A673 (cell line): ENCODE results near the gene CCDC9B. TPM values are rescaled to one million over a fixed set of nuclear protein-coding genes. Genes with fewer than 3 reads are reported as not detected.

ENCODE experiments used
- BruUV-seq: library from RNA; stranded (reverse); fragments of 400-500 nt; replicated peaks from 2 replicates; lab custom pipeline; 2021; lab: Mats Ljungman, UMichigan
- CTCF ChIA-PET: fragments of 300-600 bp; sonication (Branson Sonifier 250); formaldehyde crosslinking; loops from one replicate; lab custom pipeline; 2022; ENCODE audit warnings: antibody characterized with exemption; lab: Charles Lee
- POLR2A ChIA-PET: fragments of 300-600 bp; sonication (Branson Sonifier 250); formaldehyde crosslinking; loops from one replicate; lab custom pipeline; 2022; ENCODE audit warnings: antibody characterized with exemption; ENCODE audit not compliant: low non-redundant PET; lab: Charles Lee
- DNase-seq: peaks from one replicate; pipeline ENCODE4 v3.0.0-alpha.2; 2015; ENCODE audit warnings: low spot score
- H3K27ac ChIP-seq: fragments of 200-600 bp; sonication (generic); 2 replicates; pipeline ENCODE4 v1.5.1; 2016; ENCODE audit warnings: mixed run types, low read depth, mild to moderate bottlenecking, mixed read lengths, antibody characterized with exemption, low read length; ENCODE audit not compliant: poor library complexity, severe bottlenecking
- H3K27me3 ChIP-seq: fragments of 200-600 bp; sonication (generic); replicated peaks from 2 replicates; pipeline ENCODE4 v1.6.1; 2017; ENCODE audit warnings: mixed run types, low read depth, mild to moderate bottlenecking, mixed read lengths, antibody characterized with exemption, low read length; ENCODE audit not compliant: insufficient read depth, poor library complexity
- H3K36me3 ChIP-seq: fragments of 200-600 bp; sonication (generic); 2 replicates; pipeline ENCODE4 v1.6.1; 2016; ENCODE audit warnings: mixed run types, mild to moderate bottlenecking, mixed read lengths, antibody characterized with exemption, low read length; ENCODE audit not compliant: insufficient read depth, poor library complexity, severe bottlenecking
- H3K4me1 ChIP-seq: fragments of 200-600 bp; sonication (generic); 2 replicates; pipeline ENCODE4 v1.6.1; 2017; ENCODE audit warnings: mixed run types, mild to moderate bottlenecking, mixed read lengths, antibody characterized with exemption, low read length; ENCODE audit not compliant: insufficient read depth, poor library complexity, severe bottlenecking
- H3K4me3 ChIP-seq: fragments of 200-600 bp; sonication (generic); 2 replicates; pipeline ENCODE4 v1.5.1; 2016; ENCODE audit warnings: low read depth, mixed run types, mild to moderate bottlenecking, mixed read lengths, low read length; ENCODE audit not compliant: poor library complexity, severe bottlenecking
- H3K9me3 ChIP-seq: fragments of 200-600 bp; sonication (generic); 2 replicates; pipeline ENCODE4 v1.6.1; 2016; ENCODE audit warnings: mixed run types, low read depth, mild to moderate bottlenecking, mixed read lengths, antibody characterized with exemption, low read length; ENCODE audit not compliant: poor library complexity, severe bottlenecking
- EZH2 ChIP-seq: fragments of 200-600 bp; sonication (generic); IDR thresholded peaks from 2 replicates; pipeline ENCODE4 v1.6.1; 2017; ENCODE audit warnings: borderline replicate concordance, low read depth, mild to moderate bottlenecking, mixed read lengths, antibody characterized with exemption, low read length; ENCODE audit not compliant: poor library complexity, severe bottlenecking
- intact Hi-C: fragments of 100-400 bp; cut with micrococcal nuclease; formaldehyde crosslinking; loops from one replicate; pipeline ENCODE4 v1.10.0; 2022; ENCODE audit not compliant: unreplicated experiment
- total RNA-seq: library from RNA; stranded (reverse); gene quantifications from 2 replicates; pipeline ENCODE4 v1.2.3, GENCODE V29; 2021
- TF ChIP-seq, protein P1 (sequence below): fragments of 300-800, 200-600 bp; sonication (generic); conservative IDR thresholded peaks from 2 replicates; pipeline ENCODE4 v1.5.1; 2017; ENCODE audit warnings: low read depth, mild to moderate bottlenecking, antibody characterized with exemption, low read length, moderate library complexity, mixed read lengths

CCDC9B gene
- total RNA-seq, 1 experiment from 2014 or later: 8.6 TPM

DNA sequence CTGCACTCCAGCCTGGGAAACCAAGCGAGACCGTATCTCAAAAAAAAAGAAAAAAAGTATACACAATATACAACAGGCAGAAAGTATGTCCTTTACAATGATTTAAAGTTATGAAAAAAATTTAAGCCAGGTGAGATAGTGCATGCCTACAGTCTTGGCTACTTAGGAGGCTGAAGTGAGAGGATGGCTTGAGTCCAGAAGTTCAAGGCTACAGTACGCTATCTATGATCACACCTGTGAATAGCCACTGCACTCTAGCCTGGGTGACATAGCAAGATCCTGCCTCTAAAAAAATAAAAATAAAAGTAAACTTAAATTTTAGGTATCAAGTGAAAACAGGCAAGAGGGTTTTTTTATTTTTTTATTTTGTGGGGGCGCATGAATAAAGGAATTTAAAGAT, 38.6 kb upstream of the CCDC9B start:
- no peak for DNase-seq
- BruUV-seq: no TSS peak
- H3K27me3 ChIP-seq: no peaks in the 10 kb centered on the region
- intact Hi-C loops: no loop called here
- peaks cover 7% of the 10 kb centered on the region for H3K4me1 ChIP-seq
- ChIA-PET CTCF (no interaction called here), POLR2A (no interaction called here)
- H3K9me3 ChIP-seq: no peaks in the 10 kb centered on the region
- H3K36me3 ChIP-seq: peaks cover 2% of the 10 kb centered on the region
- no peak overlapping the region for H3K27ac ChIP-seq
- H3K4me3 ChIP-seq: no peak overlapping the region
- TF ChIP-seq EZH2: no peak
- TF ChIP-seq, protein P1, sequence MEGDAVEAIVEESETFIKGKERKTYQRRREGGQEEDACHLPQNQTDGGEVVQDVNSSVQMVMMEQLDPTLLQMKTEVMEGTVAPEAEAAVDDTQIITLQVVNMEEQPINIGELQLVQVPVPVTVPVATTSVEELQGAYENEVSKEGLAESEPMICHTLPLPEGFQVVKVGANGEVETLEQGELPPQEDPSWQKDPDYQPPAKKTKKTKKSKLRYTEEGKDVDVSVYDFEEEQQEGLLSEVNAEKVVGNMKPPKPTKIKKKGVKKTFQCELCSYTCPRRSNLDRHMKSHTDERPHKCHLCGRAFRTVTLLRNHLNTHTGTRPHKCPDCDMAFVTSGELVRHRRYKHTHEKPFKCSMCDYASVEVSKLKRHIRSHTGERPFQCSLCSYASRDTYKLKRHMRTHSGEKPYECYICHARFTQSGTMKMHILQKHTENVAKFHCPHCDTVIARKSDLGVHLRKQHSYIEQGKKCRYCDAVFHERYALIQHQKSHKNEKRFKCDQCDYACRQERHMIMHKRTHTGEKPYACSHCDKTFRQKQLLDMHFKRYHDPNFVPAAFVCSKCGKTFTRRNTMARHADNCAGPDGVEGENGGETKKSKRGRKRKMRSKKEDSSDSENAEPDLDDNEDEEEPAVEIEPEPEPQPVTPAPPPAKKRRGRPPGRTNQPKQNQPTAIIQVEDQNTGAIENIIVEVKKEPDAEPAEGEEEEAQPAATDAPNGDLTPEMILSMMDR: no peak

DNA sequence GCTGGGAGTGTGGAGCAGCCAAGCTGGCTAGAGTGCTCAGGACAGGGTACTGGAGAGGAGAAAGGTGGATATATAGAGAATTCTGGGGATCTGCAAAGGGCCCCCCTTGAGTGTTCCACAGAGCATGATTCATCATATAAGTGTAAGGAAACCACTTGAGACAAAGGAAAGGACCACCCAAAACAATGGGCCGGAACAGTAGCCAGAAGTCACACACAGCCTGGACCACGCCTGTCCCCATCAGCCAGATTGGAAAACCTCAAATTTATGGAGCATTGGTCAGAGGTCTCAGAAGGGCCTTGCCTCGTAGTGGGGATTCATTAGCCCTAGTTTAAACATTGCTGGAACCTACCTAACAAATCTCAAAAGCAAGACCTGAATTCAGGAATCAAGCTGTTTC, 36.9 kb upstream of the CCDC9B start:
- DNase-seq: no peak
- no peaks in the 10 kb centered on the region for H3K4me1 ChIP-seq
- no peaks in the 10 kb centered on the region for H3K9me3 ChIP-seq
- no peak overlapping the region for H3K27ac ChIP-seq
- ChIA-PET CTCF (interaction anchor here (0.6 kb wide), 1 partner anchor 10 kb away, joined by 3 read pairs; no protein-coding TSS in a partner anchor), POLR2A (no interaction called here)
- TF ChIP-seq, protein P1: no peak
- TF ChIP-seq EZH2: no peak
- intact Hi-C loops: no loop called here
- H3K36me3 ChIP-seq: no peaks in the 10 kb centered on the region
- H3K27me3 ChIP-seq: no peaks in the 10 kb centered on the region
- no peak overlapping the region for H3K4me3 ChIP-seq
- no TSS peak for BruUV-seq

DNA sequence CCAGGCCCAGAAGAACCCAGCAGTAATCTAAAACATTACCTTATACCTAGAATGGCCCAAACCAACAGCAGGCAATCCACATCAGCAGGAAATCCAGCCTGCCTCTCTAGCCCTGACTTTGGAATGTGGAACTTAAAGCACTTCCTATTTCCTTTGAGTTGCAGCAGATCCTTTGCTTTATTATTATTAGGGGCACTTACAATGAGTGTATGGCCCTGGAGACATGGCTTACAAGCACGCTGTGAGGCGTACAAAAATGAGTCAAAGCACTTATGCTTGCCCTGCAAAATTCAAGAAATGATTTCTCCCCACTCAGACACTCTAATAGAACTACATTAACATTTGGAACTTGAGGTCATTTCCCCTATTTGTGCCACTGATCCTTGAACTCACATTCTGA, 32.2 kb upstream of the CCDC9B start:
- ChIA-PET POLR2A (no interaction called here), CTCF (no interaction called here)
- Histone ChIP-seq H3K4me3 (no peak overlapping the region), H3K27me3 (no peaks in the 10 kb centered on the region), H3K36me3 (no peaks in the 10 kb centered on the region), H3K27ac (no peak overlapping the region), H3K4me1 (peaks cover 5% of the 10 kb centered on the region), H3K9me3 (no peaks in the 10 kb centered on the region)
- TF ChIP-seq, protein P1: no peak
- no peak for TF ChIP-seq EZH2
- intact Hi-C loops: no loop called here
- no peak for DNase-seq
- no TSS peak for BruUV-seq
